Stomach (tissue), 9 donors: Measurements from ENCODE around the gene UNC5B. TPM values are rescaled to one million over a fixed set of nuclear protein-coding genes. Genes with fewer than 3 reads are reported as not detected.

Experiments used
- DNase-seq, 2 donors: peaks; one replicate each; pipeline versions ENCODE4 v3.0.0 to v3.0.0-alpha.2; 2013 to 2019
- H3K27ac ChIP-seq, 5 donors: fragments of 200-600 bp in 4 of 5; sonication (generic) in 4 of 5; one replicate each; pipeline ENCODE4 v1.5.1; 2013 to 2019; ENCODE audit warnings: mild to moderate bottlenecking in 1 of 5, moderate library complexity in 1 of 5
- H3K27me3 ChIP-seq, 3 donors: fragments of 200-600 bp; sonication (generic); one replicate each; pipeline ENCODE4 v1.5.1; 2017 to 2019; ENCODE audit warnings: mixed run types in 1 of 3
- H3K36me3 ChIP-seq, 4 donors: fragments of 200-600 bp; sonication (generic); 1 replicate in 3 of 4; 2 replicates in 1 of 4; pipeline ENCODE4 v1.5.1; 2016 to 2019
- H3K4me1 ChIP-seq, 4 donors: fragments of 200-600 bp; sonication (generic); one replicate each; pipeline ENCODE4 v1.5.1; 2016 to 2019
- H3K4me3 ChIP-seq, 4 donors: fragments of 200-600 bp; sonication (generic) in 3 of 4; one replicate each; pipeline ENCODE4 v1.5.1; 2016 to 2019; ENCODE audit warnings: mild to moderate bottlenecking in 1 of 4
- H3K9me3 ChIP-seq, 4 donors: fragments of 200-600 bp; sonication (generic); one replicate each; pipeline ENCODE4 v1.5.1; 2016 to 2019
- EP300 ChIP-seq: sonication (generic); formaldehyde crosslinking; IDR thresholded peaks from one replicate; pipeline ENCODE4 v1.6.1; 2017; ENCODE audit warnings: antibody characterized with exemption
- POLR2A ChIP-seq, 4 donors: fragments of 450-650 bp; IDR thresholded peaks; one replicate each; pipeline ENCODE4 v1.6.1; 2016; ENCODE audit warnings: antibody characterized with exemption in 4 of 4, control low read depth in 2 of 4, mild to moderate bottlenecking in 1 of 4, moderate library complexity in 1 of 4
- POLR2AphosphoS5 ChIP-seq, 3 donors: sonication (generic); formaldehyde crosslinking; IDR thresholded peaks; one replicate each; pipeline ENCODE4 v1.6.1; 2016; ENCODE audit warnings: antibody characterized with exemption in 3 of 3
- WGBS, 5 donors: extraction: QIAGEN DNeasy Blood & Tissue Kit in 3 of 5; methylation state at CpG; one replicate each; pipeline versions ENCODE4 v1.1.5 to v1.1.7; 2013 to 2018; 5-methylcytosine and 5-hydroxymethylcytosine counted together
- intact Hi-C: fragments of 100-400 bp; cut with DNase I; formaldehyde crosslinking; loops from one replicate; pipeline ENCODE4 v1.15.1; 2023; ENCODE audit warnings: low total_unique reads
- polyA plus RNA-seq, 3 donors: library from polyadenylated mRNA; stranded (reverse); fragments of 200-250 nt; gene quantifications; one replicate each; pipeline ENCODE4 v1.2.3, GENCODE V29; 2013
- total RNA-seq, 5 donors: library from RNA; depleted of rRNA; stranded (reverse); fragments of >200 nt; gene quantifications; one replicate each; pipeline versions ENCODE4 v1.1.0 to v1.2.3, GENCODE V29; 2014 to 2016
- TF ChIP-seq, protein P1 (sequence below), 7 experiments: fragments of 450-650 bp in 4 of 7; fragments of 200-600 bp in 3 of 7; sonication (generic) in 3 of 7; IDR thresholded peaks; one replicate each; pipeline ENCODE4 v1.5.1; 2016 to 2019; ENCODE audit warnings: antibody characterized with exemption in 7 of 7, control low read depth in 2 of 7, mild to moderate bottlenecking in 1 of 7
- donor health status: healthy with polysubstance abuse.
- donor health status: Bipolar disorder and iron deficiency.
- donor health status: healthy.

UNC5B gene
- total and polyA plus RNA-seq, 8 donors = 1.4 to 42.9 (median 5.7) TPM

DNA sequence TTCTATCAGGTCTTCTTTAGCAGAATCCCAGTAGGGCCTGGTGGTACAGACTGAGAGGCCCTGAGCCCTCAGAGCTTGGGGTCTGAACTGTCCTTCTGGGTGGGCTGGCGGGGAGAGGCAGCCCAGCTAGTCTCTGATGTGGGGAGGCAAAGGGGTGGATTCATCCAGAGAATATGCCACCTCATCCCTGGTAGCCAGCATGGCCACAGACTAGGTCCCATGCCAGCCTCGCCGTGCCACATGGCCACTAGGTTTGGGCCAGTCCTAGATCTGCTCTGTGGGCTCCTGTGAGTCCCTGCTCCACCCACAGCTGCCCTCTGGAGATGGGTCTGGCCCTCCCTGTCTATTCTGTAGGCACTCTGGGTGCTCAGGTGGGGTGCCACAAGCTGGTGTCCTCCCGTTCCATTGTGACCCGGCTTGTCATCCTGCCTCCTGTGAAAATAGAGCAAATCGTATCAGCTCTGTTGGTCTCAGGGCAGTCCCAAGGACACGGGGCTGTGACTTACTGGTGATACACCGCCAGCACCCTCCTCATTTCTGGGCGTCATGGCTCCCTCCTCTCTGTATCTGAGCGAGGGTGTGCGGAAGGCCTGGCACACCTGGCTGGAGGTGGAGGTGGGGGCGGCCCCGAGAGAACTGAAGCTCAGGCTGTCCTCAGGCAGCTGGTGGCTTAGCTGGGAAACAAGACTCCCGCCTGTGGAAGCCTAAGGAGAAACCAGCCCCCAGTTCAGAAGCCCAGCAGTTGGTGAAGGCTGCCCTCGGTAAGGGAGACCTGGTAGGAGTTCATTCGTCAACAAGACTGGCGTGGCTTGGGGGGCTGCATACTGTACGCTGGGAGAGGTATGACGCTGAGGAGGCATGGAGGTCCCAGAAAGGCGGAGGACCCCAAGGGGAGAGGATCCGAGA lies 33.3 kb downstream of the UNC5B start:
- H3K27me3 ChIP-seq = no peaks in the 10 kb centered on the region
- no peak for DNase-seq
- H3K36me3 ChIP-seq = no peaks in the 10 kb centered on the region
- WGBS, 5 donors = 86 to 93% (median 90%) methylated on average over 16 to 21 of the region's 21 CpGs
- TF ChIP-seq POLR2A (IDR thresholded peaks at IDR 0.05) (no peak), POLR2AphosphoS5 (IDR thresholded peaks at IDR 0.05) (no peak), EP300 (no peak)
- TF ChIP-seq, protein P1, sequence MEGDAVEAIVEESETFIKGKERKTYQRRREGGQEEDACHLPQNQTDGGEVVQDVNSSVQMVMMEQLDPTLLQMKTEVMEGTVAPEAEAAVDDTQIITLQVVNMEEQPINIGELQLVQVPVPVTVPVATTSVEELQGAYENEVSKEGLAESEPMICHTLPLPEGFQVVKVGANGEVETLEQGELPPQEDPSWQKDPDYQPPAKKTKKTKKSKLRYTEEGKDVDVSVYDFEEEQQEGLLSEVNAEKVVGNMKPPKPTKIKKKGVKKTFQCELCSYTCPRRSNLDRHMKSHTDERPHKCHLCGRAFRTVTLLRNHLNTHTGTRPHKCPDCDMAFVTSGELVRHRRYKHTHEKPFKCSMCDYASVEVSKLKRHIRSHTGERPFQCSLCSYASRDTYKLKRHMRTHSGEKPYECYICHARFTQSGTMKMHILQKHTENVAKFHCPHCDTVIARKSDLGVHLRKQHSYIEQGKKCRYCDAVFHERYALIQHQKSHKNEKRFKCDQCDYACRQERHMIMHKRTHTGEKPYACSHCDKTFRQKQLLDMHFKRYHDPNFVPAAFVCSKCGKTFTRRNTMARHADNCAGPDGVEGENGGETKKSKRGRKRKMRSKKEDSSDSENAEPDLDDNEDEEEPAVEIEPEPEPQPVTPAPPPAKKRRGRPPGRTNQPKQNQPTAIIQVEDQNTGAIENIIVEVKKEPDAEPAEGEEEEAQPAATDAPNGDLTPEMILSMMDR (IDR thresholded peaks at IDR 0.05) = no peak
- no peaks in the 10 kb centered on the region for H3K9me3 ChIP-seq
- intact Hi-C loops = no loop called here
- peaks cover 46 to 90% (median 80%) of the 10 kb centered on the region in 4 donors for H3K4me1 ChIP-seq
- H3K4me3 ChIP-seq = no peak overlapping the region
- H3K27ac ChIP-seq = peak overlapping the region; percentile 67 to 84 (median 71)

DNA sequence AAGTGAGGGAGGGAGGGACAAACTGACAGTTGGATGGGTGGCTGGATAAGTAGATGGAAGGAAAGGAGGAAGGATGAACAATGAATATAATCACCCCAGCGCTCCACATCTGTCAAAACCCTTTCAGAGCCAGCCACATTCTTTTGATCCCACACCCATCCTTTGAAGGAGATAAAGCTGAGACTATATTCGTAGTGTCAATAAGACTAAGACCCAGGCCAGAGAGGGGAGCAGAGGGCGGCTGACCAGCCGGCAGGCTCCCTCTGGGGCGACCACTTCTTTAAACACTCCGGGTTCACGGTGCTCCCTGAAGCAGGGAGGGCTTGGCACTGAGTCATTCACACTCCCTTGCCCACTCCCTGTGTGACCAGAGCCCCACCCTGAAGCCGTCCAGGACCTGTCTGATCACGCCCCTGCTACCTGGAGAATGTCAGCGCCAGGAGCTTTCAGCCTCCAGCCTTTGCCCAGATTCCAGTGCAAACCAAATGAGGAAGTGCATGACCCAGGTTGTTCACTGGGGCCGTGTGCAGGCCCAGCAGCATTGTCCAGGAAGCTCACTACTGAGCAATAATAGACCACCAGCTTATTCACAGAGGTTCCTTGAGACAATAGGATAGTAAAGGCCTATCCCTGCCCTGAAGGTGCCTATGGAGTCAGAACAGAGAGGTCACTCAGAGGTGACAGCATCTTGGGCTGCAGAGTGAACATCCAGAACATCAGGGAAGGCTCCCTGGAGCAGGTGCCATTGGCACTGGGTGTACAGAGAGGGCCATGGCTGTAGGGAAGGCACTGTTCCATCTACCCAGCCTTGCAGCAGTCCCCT lies 34.4 kb downstream of the UNC5B start:
- H3K27me3 ChIP-seq = no peaks in the 10 kb centered on the region
- WGBS, 5 donors = 23 to 52% (median 43%) methylated on average over 11 of the region's 11 CpGs
- DNase-seq = peak; percentile 84 to 94
- H3K9me3 ChIP-seq = no peaks in the 10 kb centered on the region
- peak overlapping the region; percentile 67 to 84 (median 71) for H3K27ac ChIP-seq
- H3K36me3 ChIP-seq = no peaks in the 10 kb centered on the region
- peak in 2 of 3 donors; percentile 38 to 50 for TF ChIP-seq POLR2AphosphoS5 (IDR thresholded peaks at IDR 0.05)
- no peak for TF ChIP-seq EP300
- H3K4me3 ChIP-seq = no peak overlapping the region
- intact Hi-C loops = no loop called here
- H3K4me1 ChIP-seq = peaks cover 46 to 81% (median 70%) of the 10 kb centered on the region in 4 donors

DNA sequence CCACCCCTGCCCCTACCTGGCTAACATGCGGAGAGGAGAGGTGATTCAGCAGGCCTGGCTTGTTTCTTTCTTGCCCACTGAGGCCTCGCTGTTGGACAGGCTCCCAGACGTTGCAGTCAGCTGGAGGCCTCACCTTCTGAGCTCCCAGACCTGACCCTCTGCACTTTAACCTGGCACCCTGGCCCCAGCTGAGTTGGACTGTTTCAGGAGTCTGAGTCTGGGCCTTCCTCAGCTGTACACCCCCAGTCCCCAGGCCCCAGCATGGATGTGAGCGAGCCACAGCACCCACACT lies 35.0 kb downstream of the UNC5B start:
- Histone ChIP-seq H3K4me1 (peaks cover 45 to 76% (median 65%) of the 10 kb centered on the region in 4 donors), H3K9me3 (no peaks in the 10 kb centered on the region), H3K36me3 (no peaks in the 10 kb centered on the region), H3K27me3 (no peaks in the 10 kb centered on the region), H3K4me3 (no peak overlapping the region), H3K27ac (peak overlapping the region; percentile 67 to 84 (median 71))
- intact Hi-C loops = no loop called here
- DNase-seq = no peak
- no peak for TF ChIP-seq POLR2A (IDR thresholded peaks at IDR 0.05)
- TF ChIP-seq, protein P1 (IDR thresholded peaks at IDR 0.05) = no peak
- no peak for TF ChIP-seq EP300
- TF ChIP-seq POLR2AphosphoS5 (IDR thresholded peaks at IDR 0.05) = no peak
- 56 to 74% (median 61%) methylated on average over 3 to 4 of the region's 4 CpGs for WGBS, 5 donors

DNA sequence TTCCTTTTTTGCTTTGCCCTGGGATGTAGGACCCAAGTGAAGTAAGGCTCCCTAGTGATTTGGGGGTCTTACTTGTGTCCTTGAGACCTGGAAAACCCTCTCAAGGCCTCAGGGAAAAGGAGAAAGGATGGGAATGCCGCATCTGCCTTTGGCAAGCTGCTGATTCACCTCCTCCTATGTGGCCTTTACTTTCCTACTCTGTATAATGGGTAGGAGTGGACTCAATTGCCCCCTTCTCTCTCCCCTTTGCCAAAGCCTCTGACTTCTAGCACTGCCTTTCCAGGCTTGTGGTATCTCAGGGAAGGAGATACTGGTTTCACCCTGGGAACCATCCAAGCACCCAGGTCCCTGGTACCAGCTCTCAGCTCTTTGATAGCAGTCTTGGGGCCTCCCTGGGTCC lies 35.4 kb downstream of the UNC5B start:
- H3K9me3 ChIP-seq = no peaks in the 10 kb centered on the region
- H3K4me1 ChIP-seq = peaks cover 41 to 71% (median 61%) of the 10 kb centered on the region in 4 donors
- peak overlapping the region; percentile 67 to 84 (median 71) for H3K27ac ChIP-seq
- no peaks in the 10 kb centered on the region for H3K27me3 ChIP-seq
- DNase-seq = no peak
- TF ChIP-seq EP300 = no peak
- TF ChIP-seq POLR2A (IDR thresholded peaks at IDR 0.05) = no peak
- TF ChIP-seq, protein P1 (IDR thresholded peaks at IDR 0.05) = no peak
- no peak for TF ChIP-seq POLR2AphosphoS5 (IDR thresholded peaks at IDR 0.05)
- no peaks in the 10 kb centered on the region for H3K36me3 ChIP-seq
- 88 to 100% (median 97%) methylated on average over 1 of the region's 1 CpG for WGBS, 5 donors
- H3K4me3 ChIP-seq = no peak overlapping the region
- intact Hi-C loops = no loop called here
